ENCODE measurements around the gene TMEM213.

TMEM213 gene

DNA sequence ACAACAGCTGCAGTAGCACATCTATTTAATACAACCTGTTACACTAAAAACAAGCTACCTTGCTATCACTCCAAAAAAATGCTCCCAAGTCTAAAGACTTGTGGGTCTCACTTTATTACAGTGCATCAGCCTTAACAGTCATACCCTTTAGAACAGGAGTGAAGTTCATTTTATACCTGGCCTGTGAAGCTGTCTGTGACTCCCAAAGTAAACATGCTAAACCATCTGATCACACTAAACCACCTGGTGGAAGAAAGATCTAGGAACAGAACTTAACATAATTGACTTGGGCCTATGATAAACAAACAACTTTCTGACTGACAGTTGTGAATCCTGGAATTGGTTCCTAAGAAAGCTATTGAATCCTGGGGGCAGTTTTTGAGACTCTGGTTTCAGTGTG is 81.1 kb downstream of the TMEM213 start:
- DNase-seq = no peak

DNA sequence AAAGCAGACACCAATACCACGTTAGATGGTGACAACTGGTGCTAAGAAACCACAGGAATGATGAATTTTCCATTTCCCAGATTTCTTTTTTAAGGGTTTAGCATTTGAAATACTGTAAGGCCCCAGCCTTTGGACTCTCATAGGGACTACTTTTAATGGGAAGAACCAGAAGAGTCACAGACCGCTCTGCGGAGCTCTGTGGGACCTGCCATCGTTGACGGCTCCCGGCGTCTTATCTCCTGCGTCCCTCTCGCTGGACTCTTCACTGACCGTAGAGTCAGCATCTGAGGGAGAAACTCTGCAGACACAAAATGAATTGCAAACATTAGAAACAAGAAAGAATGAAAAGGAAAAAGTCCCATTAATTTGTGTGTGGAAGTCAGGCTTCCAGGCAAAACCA is 81.6 kb downstream of the TMEM213 start:
- no peak for DNase-seq

- no peak for DNase-seq
Observed at GRCh38 chr7:138880881-138881578, 83.2 kb downstream of the TMEM213 start.

GRCh38 chr7:138881579-138882188 is 83.9 kb downstream of the TMEM213 start:
- DNase-seq = no peak

DNA sequence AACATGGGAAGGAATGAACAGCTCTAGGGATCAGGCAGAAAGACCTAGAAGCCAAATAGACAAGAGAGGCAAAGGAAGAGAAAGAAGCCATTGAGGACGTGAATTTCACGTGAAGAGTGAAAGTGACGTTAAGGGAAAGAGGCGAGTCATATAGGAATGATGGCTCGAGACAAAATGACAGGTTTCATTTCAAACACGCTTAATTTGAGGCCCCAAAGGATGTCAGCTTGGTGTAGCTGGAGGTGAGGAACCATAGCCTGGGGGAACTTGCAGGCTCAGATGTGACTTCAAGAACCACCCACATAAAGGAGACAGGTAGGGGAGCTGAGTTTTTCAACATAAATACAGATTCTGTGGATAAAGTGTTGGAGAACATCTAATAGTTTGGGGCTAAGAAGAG is 84.5 kb downstream of the TMEM213 start:
- DNase-seq = no peak

DNA sequence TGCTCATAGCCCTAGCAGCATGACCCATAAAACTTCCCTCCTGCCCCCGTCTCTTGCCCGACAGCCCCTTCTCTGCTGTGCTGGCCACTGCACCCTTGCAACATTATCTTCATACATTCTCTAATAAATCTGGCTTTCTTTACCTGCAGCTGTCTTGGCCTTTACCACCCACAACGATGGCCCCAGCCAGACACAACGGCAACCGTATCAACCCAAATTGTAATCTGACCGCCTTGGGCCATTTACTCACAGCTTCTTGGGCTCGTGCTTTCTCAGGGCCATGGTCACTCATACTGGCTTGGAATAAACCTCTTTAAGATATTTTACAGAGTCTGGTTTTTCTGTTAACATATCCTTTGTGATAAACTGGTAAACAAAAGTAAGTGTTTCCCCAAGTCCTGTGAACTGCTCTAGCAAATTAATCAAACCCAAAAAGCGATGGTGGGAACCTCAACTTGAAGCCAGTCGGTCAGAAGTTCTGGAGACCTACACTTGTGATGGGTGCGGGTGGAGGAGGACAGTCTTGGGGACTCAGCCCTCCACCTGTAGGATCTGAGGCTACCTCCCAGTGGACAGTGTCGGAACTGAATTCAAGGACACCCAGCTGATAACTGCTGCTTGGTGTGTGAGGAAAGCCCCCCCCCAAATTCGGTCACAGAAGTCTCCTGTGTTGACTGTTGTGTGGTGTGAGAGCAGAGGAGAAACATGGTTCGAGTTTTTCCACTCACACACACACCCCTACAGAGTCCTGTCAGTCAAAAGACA is 87.8 kb downstream of the TMEM213 start:
- no peak for DNase-seq

- DNase-seq = peak in 1 of 2 donors; percentile 50
Observed at GRCh38 chr7:138886501-138886917, 88.7 kb downstream of the TMEM213 start.

DNA sequence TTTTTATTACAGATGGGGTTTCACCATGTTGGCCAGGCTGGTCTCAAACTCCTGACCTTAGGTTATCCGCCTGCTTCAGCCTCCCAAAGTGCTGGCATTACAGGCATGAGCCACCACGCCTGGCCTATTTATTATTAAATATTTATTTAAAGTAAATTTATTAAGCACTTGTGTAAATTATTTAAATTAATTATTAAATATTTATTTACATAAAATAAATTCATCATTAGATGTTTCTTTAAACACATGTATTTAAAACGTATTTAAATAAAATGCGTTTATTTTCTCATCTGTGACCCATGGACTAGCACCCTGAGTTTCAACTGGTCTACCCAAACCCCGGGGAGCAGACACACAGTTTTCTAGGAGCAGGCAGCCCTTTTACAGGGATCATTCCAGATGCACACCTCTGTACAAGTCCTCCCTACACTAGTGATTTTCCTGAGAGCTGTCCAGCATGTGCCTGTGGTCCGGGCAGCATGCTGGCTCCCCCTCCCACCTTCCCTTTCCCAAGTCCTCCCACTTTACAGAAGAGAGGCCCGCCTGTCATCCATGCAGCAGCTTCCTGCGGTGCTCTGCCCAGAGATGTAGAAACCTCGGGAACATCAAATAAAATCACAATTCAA is 89.4 kb downstream of the TMEM213 start:
- no peak for DNase-seq
